Measurements from ENCODE around the gene C17orf67.

C17orf67 gene, protein sequence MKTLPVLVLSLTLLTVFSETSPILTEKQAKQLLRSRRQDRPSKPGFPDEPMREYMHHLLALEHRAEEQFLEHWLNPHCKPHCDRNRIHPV

DNA sequence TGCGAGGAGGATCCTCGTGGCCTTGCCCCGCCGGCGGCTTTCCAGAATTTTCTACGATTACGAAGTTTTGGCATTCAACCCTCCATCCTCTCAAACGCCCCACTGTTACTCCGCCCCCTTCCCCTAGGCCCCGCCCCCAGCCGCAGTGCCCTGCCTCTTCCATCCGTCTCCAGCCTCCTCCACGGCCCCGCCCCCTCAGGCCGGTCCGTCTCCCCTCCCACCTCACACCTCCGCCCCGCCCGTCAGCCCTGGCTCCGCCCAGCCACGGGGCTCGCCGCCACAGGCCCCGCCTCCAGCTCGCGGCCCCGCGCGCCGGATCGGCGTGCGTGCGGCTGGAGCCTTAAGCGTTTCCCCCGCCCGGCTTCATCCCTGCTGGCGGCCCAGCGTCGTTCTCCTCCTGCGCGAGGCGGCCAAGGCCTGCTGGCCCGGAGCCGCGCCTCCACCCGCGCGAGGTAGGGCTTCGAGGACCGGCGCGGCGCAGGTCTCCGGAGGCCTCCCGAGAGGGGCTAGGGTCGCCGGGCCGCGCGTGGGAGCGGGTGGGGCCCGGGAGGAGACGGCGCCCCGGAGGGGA is at the start of gene C17orf67, which contains the start of gene DGKE:
TSS of gene C17orf67 (minus strand) at position 112 of the 571 bp plus-strand sequence. CDS start 18,110 bp downstream, outside the sequence.
TSS of gene DGKE (plus strand) at position 343 of the 571 bp plus-strand sequence. CDS start 645 bp downstream, outside the sequence.
- peak; percentile 72 for DNase-seq

DNA sequence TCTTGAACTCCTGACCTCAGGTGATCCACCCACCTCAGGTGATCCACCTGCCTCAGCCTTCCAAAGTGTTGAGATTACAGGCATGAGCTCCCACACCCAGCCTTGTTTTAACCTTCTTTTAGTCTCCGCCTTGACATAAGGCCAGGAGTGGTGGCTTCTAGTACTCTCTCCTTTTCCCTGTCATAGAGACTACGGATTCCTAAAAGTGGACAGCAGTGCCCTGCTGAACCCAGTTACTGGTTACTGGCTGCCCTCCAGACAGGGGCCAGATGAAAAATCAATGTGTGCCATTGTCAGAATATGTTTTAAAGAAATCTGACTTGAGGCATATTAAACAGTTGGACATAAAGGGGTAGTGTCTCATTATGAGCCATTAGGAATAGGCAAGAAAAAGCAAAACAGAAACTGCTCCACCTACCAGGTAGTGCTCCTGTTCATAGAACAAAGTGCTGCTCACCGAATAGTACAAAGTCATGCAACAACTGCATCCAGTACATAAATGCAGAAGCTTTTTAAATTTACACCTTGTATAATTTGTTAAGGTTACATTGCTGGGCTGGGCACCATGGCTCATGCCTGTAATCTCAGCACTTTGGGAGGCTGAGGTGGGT is 48.1 kb upstream of the C17orf67 start:
- DNase-seq: no peak

GRCh38 chr17:56880571-56880970 is 46.9 kb upstream of the C17orf67 start:
- DNase-seq: no peak

DNA sequence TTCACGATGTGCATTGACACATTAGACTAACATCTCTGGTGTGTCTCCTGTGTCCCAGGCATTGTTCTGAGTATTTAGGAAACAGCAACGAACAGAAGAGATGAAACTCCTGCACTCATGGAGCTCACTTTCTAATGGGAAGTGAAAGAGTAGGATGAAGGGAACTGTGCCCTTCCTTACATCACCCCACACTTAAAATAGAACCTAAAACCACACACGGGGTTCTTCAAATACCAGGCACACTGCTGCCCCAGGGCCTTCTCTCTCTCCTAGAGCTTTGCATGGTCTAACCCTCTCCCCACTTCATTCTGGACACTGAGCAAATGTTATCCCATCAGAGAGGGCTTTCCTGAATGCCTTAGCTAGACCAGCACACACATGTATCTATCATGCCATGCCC is 46.4 kb upstream of the C17orf67 start:
- DNase-seq: no peak

DNA sequence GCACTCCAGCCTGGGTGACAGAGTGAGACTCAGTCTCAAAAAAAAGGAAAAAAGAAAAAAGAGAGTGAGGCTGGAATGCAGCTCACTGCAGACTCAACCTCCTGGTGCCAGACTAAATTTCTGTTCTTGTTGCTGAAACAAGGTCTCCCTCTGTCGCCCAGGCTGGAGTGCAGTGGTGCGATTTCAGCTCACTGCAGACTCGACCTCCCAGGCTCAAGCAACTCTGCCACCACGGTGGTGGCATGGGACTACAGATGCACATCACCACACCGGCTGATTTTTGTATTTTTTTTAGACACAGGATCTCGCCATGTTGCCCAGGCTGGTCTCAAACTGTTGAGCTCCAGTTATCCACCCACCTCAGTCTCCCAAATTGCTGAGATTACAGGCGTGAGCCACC is 45.6 kb upstream of the C17orf67 start:
- DNase-seq: no peak

GRCh38 chr17:56876766-56877179 is 43.1 kb upstream of the C17orf67 start:
- no peak for DNase-seq

- DNase-seq: no peak
Observed at GRCh38 chr17:56870081-56870651, 36.4 kb upstream of the C17orf67 start.

GRCh38 chr17:56868716-56869115 is 35.0 kb upstream of the C17orf67 start:
- DNase-seq: no peak

DNA sequence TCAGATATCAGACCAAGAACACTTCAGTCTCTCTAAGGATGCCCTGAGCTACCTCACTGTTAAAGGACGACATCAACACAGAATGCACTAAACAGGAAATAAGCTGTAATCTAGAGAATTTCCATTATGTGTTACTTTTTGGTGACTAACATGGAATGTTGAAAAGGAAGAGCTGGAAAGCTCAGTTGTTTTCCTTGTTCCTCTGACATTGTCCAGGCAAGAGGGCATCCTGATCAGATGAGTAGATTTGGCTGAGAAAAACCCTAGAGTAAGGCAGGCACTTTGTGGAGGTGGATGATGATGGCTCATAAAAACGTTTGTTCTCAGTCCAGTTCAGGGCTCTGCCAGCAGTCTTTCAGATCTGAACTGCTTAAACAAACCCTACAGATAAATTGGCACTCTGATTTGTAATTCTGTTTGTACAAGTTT is 34.2 kb upstream of the C17orf67 start:
- DNase-seq: peak; percentile 4

DNA sequence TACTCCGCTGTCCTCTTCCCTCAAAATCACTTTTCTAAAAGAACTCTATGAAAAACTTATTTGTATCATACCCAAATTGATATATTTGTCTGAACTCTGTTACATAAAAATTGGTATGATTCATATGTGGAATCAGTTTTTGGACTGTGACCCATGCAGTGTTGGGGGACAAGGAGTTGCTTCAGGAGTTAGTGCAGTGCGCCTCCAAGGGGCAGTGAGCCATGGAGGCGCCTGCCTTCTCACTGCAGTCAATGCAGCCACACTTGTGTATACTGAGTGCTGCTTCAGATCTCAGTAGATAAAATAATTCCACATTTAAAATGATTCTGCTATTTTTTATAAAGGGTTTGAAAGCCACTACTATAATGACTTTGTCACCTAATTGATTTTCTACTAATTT is 32.8 kb upstream of the C17orf67 start:
- no peak for DNase-seq

DNA sequence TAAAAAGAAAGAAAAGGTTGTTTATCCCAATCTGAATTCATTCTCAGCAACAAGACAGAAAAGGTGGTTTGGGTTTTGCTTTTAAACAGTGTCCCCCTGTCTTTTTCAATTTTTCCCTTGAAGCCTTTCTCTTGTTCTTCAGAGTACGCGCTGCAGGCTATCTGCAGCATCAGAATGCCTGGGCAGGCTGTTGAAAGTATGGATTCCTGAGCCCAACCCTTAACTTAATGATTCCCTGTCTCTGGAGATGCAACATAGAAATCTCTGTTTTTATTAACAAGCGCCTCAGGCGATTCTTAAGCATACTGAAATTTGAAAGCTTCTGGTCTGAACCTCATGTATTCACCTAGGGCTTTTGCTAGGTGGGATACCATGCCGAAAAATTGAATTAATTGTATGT is 32.4 kb upstream of the C17orf67 start:
- DNase-seq: no peak

- DNase-seq: no peak
Observed at GRCh38 chr17:56863974-56864373, 30.3 kb upstream of the C17orf67 start.

DNA sequence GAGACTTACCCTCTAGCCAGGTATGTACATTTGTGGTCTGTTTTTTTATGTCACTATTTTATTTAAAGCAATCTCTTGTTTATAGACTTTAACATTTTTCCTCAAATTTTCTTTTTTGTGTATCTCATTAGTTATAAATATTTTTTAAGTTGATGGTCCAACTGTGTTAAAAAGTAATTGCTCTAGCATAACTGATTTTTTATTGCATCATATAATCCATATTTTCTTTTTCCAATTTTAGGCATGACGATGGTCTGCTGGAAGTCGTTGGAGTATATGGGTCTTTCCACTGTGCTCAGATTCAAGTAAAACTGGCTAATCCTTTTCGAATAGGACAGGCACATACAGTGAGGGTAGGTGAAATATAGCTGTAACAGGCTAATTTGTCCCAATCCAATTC is 28.2 kb upstream of the C17orf67 start:
- no peak for DNase-seq

- no peak for DNase-seq
Observed at GRCh38 chr17:56851008-56851407, 17.3 kb upstream of the C17orf67 start.

DNA sequence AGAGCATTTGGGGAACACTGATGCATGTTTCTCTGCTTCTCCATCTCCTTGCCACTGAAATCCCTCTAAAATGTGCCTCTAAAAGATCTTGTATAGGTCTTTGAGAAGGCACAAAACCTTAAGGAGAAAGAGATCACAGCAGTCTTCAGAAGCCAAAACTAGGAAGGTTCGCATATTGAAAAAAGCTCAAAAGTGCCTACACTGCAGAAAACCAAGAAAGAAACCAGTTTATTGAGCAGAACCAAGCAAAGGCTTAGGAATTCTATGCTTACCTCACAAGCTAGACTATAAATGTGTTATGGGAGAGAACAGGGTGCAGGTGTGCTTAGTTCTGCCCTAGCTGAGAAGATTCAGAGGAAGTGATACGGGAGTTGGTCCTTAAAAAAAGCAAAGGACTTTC is 16.9 kb upstream of the C17orf67 start:
- DNase-seq: no peak

- DNase-seq: no peak
Observed at GRCh38 chr17:56849131-56849530, 15.4 kb upstream of the C17orf67 start.

GRCh38 chr17:56847106-56847505 is 13.4 kb upstream of the C17orf67 start:
- no peak for DNase-seq

GRCh38 chr17:56845934-56846333 is 12.2 kb upstream of the C17orf67 start:
- DNase-seq: no peak

GRCh38 chr17:56842577-56842976 is 8.9 kb upstream of the C17orf67 start:
- DNase-seq: no peak

GRCh38 chr17:56838687-56839086 is 5.0 kb upstream of the C17orf67 start:
- DNase-seq: no peak

GRCh38 chr17:56835264-56835585 is 1.5 kb upstream of the C17orf67 start:
- peak; percentile 3 for DNase-seq

- DNase-seq: peak; percentile 5
Observed at GRCh38 chr17:56834380-56835263, 902 bp upstream of the C17orf67 start.

DNA sequence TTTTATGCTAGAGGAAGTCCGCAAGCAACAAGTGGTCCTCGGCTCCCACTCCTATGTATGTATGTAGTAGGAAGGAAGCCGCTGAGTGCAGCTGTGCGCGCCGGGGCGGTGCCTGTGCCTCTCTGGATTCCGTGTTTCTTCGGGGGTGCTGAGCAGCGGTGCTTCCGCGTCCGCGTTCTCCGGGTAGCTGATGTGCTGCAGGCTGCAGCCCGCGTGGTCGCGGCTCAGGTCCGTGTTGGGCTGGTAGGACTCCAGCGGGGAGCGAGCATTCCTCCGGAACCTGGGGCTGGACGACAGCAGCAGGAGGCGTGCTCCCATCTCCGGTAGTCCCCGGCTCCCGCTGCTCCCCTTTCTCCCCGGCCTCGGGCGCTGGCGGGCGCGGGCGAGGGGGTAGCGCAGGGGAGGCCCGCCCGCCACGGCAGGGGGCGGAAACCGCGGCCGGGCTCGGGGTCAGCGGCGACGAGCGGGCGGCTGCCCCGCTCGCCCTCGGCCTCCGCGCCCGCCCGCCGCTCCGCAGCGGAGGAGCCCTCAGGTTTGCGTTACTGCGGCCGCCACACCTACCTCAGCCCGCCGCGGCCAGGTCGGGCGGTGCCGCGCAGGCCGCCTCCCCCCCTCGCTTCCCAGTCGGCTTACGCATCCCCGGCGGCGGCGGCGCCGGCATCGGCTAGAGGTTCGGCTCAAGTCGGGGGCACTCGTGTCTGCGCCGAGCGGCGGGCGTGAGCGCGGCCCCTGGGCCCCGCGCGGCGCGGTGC is 487 bp downstream of the C17orf67 start:
- peak; percentile 20 for DNase-seq
